ENCODE data around the gene EPB41L5. TPM values are rescaled to one million over a fixed set of nuclear protein-coding genes. Genes with fewer than 3 reads are reported as not detected.
"Not testable (repeated sequence)": the region's sequence is repeated elsewhere in the genome, so short reads cannot be mapped to it uniquely, and the experiment has no call there.

The EPB41L5 gene
- total and polyA plus RNA-seq, 11 donors: 3.1 to 16.9 (median 9.8) TPM

DNA sequence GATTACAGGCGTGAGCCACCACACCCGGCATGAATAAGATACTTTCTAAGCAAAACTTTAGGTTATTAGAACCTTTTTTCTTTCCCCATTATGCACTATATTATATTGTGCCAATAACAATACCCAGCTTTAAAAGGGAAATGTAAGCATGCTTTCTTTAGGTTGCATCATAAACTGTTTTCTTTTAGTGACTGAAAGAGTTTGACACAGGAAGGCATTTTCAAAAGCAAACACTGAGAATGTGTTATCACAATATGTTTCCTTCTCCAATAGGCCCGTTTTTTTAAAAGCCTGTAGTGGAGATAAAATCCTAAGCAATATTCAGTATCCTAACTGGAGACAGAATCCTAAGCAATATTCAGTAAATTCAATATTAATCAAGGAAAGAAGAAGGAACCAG lies 16.7 kb upstream of the EPB41L5 start:
- DNase-seq (no peak), ATAC-seq (no peak)
- no peak overlapping the region for H3K4me3 ChIP-seq
- WGBS, 4 donors: 74 to 80% (median 76%) methylated on average over 3 of the region's 3 CpGs
- H3K4me1 ChIP-seq: no peaks in the 10 kb centered on the region
- H3K27me3 ChIP-seq: peaks cover 0 to 3% (median 0%) of the 10 kb centered on the region in 9 donors
- TF ChIP-seq, protein P1, sequence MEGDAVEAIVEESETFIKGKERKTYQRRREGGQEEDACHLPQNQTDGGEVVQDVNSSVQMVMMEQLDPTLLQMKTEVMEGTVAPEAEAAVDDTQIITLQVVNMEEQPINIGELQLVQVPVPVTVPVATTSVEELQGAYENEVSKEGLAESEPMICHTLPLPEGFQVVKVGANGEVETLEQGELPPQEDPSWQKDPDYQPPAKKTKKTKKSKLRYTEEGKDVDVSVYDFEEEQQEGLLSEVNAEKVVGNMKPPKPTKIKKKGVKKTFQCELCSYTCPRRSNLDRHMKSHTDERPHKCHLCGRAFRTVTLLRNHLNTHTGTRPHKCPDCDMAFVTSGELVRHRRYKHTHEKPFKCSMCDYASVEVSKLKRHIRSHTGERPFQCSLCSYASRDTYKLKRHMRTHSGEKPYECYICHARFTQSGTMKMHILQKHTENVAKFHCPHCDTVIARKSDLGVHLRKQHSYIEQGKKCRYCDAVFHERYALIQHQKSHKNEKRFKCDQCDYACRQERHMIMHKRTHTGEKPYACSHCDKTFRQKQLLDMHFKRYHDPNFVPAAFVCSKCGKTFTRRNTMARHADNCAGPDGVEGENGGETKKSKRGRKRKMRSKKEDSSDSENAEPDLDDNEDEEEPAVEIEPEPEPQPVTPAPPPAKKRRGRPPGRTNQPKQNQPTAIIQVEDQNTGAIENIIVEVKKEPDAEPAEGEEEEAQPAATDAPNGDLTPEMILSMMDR (IDR thresholded peaks at IDR 0.05): no peak
- TF ChIP-seq POLR2A (IDR thresholded peaks at IDR 0.05): no peak
- H3K9me3 ChIP-seq: no peaks in the 10 kb centered on the region
- no peak overlapping the region for H3K27ac ChIP-seq
- intact Hi-C loops (cut with DNase I): no loop called here
- H3K36me3 ChIP-seq: no peaks in the 10 kb centered on the region

DNA sequence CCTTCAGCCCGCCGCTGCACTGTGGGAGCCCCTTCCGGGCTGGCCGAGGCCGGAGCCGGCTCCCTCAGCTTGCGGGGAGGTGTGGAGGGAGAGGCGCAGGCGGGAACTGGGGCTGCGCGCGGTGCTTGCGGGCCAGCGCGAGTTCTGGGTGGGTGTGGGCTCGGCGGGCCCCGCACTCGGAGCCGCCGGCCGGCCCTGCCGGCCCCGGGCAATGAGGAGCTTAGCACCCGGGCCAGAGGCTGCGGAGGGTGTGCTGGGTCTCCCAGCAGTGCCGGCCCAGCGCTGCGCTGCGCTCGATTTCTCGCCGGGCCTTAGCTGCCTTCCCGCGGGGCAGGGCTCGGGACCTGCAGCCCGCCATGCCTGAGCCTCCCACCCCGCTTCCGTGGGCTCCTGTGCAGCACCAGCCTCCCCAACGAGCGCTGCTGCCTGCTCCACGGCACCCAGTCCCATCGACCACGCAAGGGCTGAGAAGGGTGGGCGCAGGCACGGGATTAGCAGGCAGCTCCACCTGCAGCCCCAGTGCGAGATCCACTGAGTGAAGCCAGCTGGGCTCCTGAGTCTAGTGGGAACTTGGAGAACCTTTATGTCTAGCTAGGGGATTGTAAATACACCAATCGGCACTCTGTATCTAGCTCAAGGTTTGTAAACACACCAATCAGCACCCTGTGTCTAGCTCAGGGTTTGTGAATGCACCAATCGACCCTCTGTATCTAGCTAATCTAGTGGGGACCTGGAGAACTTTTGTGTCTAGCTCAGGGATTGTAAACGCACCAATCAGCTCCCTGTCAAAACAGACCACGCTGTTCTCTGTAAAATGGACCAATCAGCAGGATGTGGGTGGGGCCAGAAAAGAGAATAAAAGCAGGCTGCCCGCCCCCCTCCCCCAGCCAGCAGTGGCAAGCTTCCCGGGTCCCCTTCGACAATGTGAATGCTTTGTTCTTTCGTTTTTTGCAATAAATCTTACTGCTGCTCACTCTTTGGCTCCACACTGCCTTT lies 15.7 kb upstream of the EPB41L5 start:
- H3K4me1 ChIP-seq; DNase-seq; H3K9me3 ChIP-seq; H3K27ac ChIP-seq; H3K36me3 ChIP-seq; H3K4me3 ChIP-seq; H3K27me3 ChIP-seq; intact Hi-C loops (cut with DNase I); ATAC-seq: not testable (repeated sequence)
- WGBS, 4 donors: 92 to 96% (median 95%) methylated on average over 33 to 55 of the region's 55 CpGs

DNA sequence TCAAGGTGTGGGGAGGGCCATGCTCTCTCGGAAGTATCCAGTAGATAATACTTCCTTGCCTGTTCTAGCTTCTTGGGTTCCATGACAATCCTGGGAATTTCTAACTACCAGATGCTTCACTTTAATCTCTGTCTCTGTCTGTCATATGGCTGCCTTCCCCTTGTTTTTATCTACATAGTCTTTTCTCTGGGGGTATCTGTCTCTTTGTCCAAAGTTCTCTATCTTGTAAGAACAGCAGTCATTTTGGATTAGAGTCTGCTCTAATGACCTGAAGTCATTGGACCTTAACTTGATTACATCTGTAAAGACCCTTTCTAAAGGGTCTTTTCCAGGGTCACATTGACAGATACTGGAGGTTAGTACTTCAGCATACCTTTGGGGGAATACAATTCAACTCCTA lies 11.4 kb upstream of the EPB41L5 start:
- Histone ChIP-seq H3K27ac (no peak overlapping the region), H3K4me1 (no peaks in the 10 kb centered on the region), H3K9me3 (peaks cover 0 to 3% (median 0%) of the 10 kb centered on the region in 12 donors), H3K36me3 (no peaks in the 10 kb centered on the region), H3K27me3 (no peaks in the 10 kb centered on the region), H3K4me3 (no peak overlapping the region)
- no peak for ATAC-seq
- TF ChIP-seq POLR2A (IDR thresholded peaks at IDR 0.05): no peak
- TF ChIP-seq, protein P1 (IDR thresholded peaks at IDR 0.05): no peak
- WGBS, 4 donors: 54 to 75% (median 60%) methylated on average over 1 of the region's 1 CpG
- intact Hi-C loops (cut with DNase I): no loop called here
- no peak for DNase-seq

DNA sequence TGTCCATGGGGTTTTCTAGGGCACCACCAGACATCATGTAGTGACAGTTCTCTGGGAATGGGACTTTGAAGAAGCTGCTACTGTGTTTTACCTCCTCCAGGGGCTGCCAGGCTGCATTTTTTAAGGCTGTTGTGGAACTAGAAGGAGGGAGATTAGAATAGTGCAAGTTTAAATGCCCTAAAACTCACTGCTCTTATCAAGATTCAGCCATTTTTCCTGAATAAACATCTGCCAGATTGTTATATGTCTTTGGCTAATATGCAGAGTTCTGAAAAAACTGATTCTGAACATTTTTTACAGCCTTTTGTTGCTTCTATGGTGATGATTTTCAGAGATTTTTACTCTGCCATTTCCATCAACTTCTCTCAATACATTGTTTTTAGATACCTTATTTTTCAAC lies 8.6 kb upstream of the EPB41L5 start:
- DNase-seq (no peak), ATAC-seq (no peak)
- no peak for TF ChIP-seq POLR2A (IDR thresholded peaks at IDR 0.05)
- TF ChIP-seq, protein P1 (IDR thresholded peaks at IDR 0.05): no peak
- H3K36me3 ChIP-seq: no peaks in the 10 kb centered on the region
- H3K4me3 ChIP-seq: no peak overlapping the region
- H3K27me3 ChIP-seq: no peaks in the 10 kb centered on the region
- intact Hi-C loops (cut with DNase I): no loop called here
- H3K4me1 ChIP-seq: no peaks in the 10 kb centered on the region
- no peak overlapping the region for H3K27ac ChIP-seq
- H3K9me3 ChIP-seq: peaks cover 0 to 3% (median 0%) of the 10 kb centered on the region in 12 donors
